ENCODE measurements around the gene B3GALT6.

Gene B3GALT6

GRCh38 chr1:1210726-1211540, 21.1 kb upstream of the B3GALT6 start:
- no peak overlapping the region for H3K27ac ChIP-seq (replicated peaks)
- TF ChIP-seq CTCF (IDR thresholded peaks at IDR 0.05; ENCODE audit: insufficient read depth, low read length) (no peak), REST (IDR thresholded peaks at IDR 0.05; ENCODE audit: insufficient replicate concordance, low read depth) (no peak), POLR2AphosphoS5 (IDR thresholded peaks at IDR 0.05; ENCODE audit: low read depth) (no peak), SPI1 (IDR thresholded peaks at IDR 0.05; ENCODE audit: borderline replicate concordance, low read depth) (no peak), GABPA (IDR thresholded peaks at IDR 0.05; ENCODE audit: low read depth) (no peak)
- H3K27me3 ChIP-seq (ENCODE audit: insufficient read depth, poor library complexity, severe bottlenecking) = peaks cover 23% of the 10 kb centered on the region
- no peak for DNase-seq (ENCODE audit: low read depth in 1 of 2, low spot score in 1 of 2)
- no peak overlapping the region for H3K4me3 ChIP-seq (replicated peaks; ENCODE audit: insufficient read depth, low read length)

- Histone ChIP-seq H3K27me3 (ENCODE audit: insufficient read depth, poor library complexity, severe bottlenecking) (peaks cover 15% of the 10 kb centered on the region), H3K4me3 (replicated peaks; ENCODE audit: insufficient read depth, low read length) (no peak overlapping the region), H3K27ac (replicated peaks) (no peak overlapping the region)
- no peak for TF ChIP-seq REST (IDR thresholded peaks at IDR 0.05; ENCODE audit: insufficient replicate concordance, low read depth)
- no peak for TF ChIP-seq POLR2AphosphoS5 (IDR thresholded peaks at IDR 0.05; ENCODE audit: low read depth)
- no peak for TF ChIP-seq CTCF (IDR thresholded peaks at IDR 0.05; ENCODE audit: insufficient read depth, low read length)
- TF ChIP-seq GABPA (IDR thresholded peaks at IDR 0.05; ENCODE audit: low read depth) = no peak
- no peak for TF ChIP-seq SPI1 (IDR thresholded peaks at IDR 0.05; ENCODE audit: borderline replicate concordance, low read depth)
- DNase-seq (ENCODE audit: low read depth in 1 of 2, low spot score in 1 of 2) = no peak
Measured at GRCh38 chr1:1211541-1212441, 20.2 kb upstream of the B3GALT6 start.

GRCh38 chr1:1212780-1213344, 19.2 kb upstream of the B3GALT6 start:
- DNase-seq (ENCODE audit: low read depth in 1 of 2, low spot score in 1 of 2) = peak in 1 of 2 experiments; percentile 48
- H3K4me3 ChIP-seq (replicated peaks; ENCODE audit: insufficient read depth, low read length) = no peak overlapping the region

More at GRCh38 chr1:1212780-1213344, 19.2 kb upstream of the B3GALT6 start:
- TF ChIP-seq CTCF (IDR thresholded peaks at IDR 0.05; ENCODE audit: insufficient read depth, low read length) (no peak), REST (IDR thresholded peaks at IDR 0.05; ENCODE audit: insufficient replicate concordance, low read depth) (peak; percentile 77), SPI1 (IDR thresholded peaks at IDR 0.05; ENCODE audit: borderline replicate concordance, low read depth) (no peak), GABPA (IDR thresholded peaks at IDR 0.05; ENCODE audit: low read depth) (no peak), POLR2AphosphoS5 (IDR thresholded peaks at IDR 0.05; ENCODE audit: low read depth) (peak; percentile 63; the same call in 1 of the 2 replicates)
- Histone ChIP-seq H3K27me3 (ENCODE audit: insufficient read depth, poor library complexity, severe bottlenecking) (peaks cover 5% of the 10 kb centered on the region), H3K27ac (replicated peaks) (no peak overlapping the region)

Data from HL-60 (cell line).